ENCODE measurements around the gene MIPEP.

MIPEP gene

DNA sequence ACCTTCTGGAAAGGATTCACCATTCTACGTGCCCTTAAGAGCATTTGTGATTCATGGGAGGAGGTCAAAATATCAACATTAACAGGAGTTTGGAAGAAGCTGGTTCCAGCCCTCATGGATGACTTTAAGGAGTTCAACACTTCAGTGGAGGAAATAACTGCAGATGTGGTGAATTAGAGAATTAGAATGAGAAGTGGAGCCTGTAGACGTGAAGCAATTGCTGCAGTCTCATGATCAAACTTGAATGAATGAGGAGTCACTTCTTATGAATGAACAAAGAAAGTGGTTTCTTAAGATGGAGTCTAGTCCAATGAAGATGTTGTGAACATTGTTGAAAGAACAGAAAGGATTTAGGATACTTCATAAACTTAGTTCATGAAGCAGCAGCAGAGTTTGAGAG, 189.9 kb downstream of the MIPEP start:
- Mint-ChIP-seq H3K36me3 (ENCODE audit: low read depth) (peaks cover under 1% of the 10 kb centered on the region), H3K27ac (no peak overlapping the region), H3K4me1 (peaks cover 44% of the 10 kb centered on the region), H3K9me3 (peaks cover under 1% of the 10 kb centered on the region), H3K4me3 (no peak overlapping the region), H3K27me3 (ENCODE audit: low read depth, poor library complexity) (no peaks in the 10 kb centered on the region)
- TF ChIP-seq, protein P1, sequence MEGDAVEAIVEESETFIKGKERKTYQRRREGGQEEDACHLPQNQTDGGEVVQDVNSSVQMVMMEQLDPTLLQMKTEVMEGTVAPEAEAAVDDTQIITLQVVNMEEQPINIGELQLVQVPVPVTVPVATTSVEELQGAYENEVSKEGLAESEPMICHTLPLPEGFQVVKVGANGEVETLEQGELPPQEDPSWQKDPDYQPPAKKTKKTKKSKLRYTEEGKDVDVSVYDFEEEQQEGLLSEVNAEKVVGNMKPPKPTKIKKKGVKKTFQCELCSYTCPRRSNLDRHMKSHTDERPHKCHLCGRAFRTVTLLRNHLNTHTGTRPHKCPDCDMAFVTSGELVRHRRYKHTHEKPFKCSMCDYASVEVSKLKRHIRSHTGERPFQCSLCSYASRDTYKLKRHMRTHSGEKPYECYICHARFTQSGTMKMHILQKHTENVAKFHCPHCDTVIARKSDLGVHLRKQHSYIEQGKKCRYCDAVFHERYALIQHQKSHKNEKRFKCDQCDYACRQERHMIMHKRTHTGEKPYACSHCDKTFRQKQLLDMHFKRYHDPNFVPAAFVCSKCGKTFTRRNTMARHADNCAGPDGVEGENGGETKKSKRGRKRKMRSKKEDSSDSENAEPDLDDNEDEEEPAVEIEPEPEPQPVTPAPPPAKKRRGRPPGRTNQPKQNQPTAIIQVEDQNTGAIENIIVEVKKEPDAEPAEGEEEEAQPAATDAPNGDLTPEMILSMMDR (IDR thresholded peaks at IDR 0.05) = no peak
- no peak for DNase-seq

DNA sequence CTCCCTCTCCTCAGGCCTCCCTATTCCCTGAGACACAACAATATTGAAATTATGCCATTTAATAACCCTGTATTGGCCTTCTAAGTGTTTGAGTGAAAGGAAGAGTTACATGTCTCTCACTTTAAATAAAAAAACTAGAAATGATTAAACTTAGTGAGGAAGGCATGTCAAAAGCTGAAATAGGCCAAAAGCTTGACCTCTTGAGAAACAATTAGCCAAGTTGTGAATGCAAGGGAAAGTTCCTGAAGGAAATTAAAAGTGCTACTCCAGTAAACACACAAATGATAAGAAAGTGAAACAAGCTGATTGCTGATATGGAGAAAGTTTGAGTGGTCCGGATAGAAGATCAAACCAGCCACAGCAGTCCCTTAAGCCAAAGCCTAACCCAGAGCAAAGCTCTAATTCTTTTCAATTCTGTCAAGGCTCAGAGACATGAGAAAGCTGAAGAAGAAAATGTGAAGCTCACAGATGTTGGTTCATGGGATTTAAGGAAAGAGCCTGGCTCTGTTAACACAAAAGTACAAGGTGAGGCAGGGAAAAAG, 191.4 kb downstream of the MIPEP start:
- H3K27ac Mint-ChIP-seq = no peak overlapping the region

DNA sequence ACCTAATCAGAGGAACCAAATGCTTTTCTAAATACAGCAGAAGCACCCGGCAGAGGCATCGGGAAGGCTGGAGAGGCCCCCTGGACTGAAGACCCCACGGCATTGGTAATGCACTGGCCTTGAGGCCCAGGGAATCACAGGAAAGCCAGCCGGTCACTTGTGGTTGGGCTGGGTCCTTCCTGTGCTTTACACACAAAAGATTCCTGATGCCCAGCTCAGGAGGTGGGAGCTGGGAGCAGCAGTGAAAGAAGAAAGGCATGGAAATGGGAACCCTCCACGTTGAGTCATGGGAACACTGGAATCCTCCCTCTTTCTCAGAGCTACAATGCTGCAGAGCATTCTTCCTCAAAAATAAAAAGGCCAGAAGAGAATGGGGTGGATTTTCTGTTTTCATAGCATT, 192.6 kb downstream of the MIPEP start:
- TF ChIP-seq, protein P1 (IDR thresholded peaks at IDR 0.05) = no peak
- DNase-seq = no peak
- Mint-ChIP-seq H3K27ac (no peak overlapping the region), H3K27me3 (ENCODE audit: low read depth, poor library complexity) (no peaks in the 10 kb centered on the region), H3K4me3 (no peak overlapping the region), H3K4me1 (peaks cover 32% of the 10 kb centered on the region), H3K36me3 (ENCODE audit: low read depth) (peaks cover 5% of the 10 kb centered on the region), H3K9me3 (peaks cover 5% of the 10 kb centered on the region)

More for the DNA sequence above, 191.4 kb downstream of the MIPEP start:
- TF ChIP-seq, protein P1 (IDR thresholded peaks at IDR 0.05) = no peak
- H3K9me3 Mint-ChIP-seq = peaks cover 5% of the 10 kb centered on the region
- DNase-seq = no peak
- peaks cover 35% of the 10 kb centered on the region for H3K4me1 Mint-ChIP-seq
- H3K4me3 Mint-ChIP-seq = no peak overlapping the region
- no peaks in the 10 kb centered on the region for H3K27me3 Mint-ChIP-seq (ENCODE audit: low read depth, poor library complexity)
- peaks cover 5% of the 10 kb centered on the region for H3K36me3 Mint-ChIP-seq (ENCODE audit: low read depth)

DNA sequence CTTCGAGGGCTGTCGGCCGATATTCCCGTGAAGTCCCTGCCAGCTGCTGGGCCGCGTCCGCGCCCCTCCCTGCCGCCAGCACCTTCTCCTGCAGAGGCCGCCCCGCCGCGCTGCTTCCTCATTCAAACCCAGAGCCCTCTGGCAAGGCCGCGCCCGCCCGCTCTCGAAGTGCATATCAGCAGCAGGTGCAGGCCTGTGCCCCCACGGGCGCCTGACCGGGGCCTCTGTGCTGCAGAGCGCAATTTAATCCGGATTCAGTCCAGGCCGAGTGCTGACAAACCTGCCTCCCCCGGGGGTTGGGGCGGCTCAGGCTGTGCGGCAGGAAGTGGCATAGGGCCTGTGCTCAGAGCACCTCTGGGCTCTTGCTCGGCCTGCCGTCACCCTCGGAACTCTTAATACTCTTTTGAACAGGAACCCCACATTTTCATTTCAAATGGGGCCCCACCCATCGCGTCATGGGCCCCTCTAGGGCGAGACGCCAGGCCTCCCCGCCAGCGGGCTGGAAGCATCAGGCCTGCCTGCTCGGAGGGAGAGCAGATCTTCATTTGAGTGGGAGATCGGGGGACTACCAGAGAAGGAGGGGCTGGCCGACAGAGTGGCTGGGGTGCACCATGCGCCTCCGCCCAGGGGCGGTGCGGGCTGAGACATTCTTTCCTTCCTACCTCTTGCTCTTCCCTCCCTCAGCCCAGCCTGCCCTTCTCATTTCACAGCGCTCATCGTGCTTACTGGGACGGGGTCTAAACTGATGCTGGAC, 193.3 kb downstream of the MIPEP start:
- peak overlapping the region; percentile 45 for H3K27ac Mint-ChIP-seq
- H3K9me3 Mint-ChIP-seq = peaks cover 5% of the 10 kb centered on the region
- peaks cover 25% of the 10 kb centered on the region for H3K4me1 Mint-ChIP-seq
- no peak overlapping the region for H3K4me3 Mint-ChIP-seq
- DNase-seq = no peak
- peaks cover 5% of the 10 kb centered on the region for H3K36me3 Mint-ChIP-seq (ENCODE audit: low read depth)
- TF ChIP-seq, protein P1 (IDR thresholded peaks at IDR 0.05) = no peak
- H3K27me3 Mint-ChIP-seq (ENCODE audit: low read depth, poor library complexity) = no peaks in the 10 kb centered on the region

DNA sequence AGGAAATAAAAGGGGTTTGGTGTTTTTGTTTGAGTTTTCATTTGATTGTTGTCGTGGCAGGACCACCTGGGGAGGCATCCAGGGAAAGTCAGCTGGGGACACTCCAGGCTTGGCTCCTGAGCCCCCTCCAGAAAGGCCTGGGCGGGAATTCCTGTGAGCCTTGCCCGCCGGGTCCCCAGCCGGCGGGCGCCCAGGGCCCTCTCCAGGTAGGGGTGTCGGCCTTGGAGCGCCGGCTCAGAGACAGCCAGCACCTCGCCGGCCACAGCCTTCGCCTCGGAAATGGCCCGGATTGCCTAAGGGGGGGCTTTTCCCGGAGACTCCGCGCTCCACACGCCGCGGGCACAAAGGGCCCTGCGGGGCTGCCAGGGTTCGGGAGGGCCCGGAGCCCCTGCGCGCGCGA, 194.0 kb downstream of the MIPEP start:
- TF ChIP-seq, protein P1 (IDR thresholded peaks at IDR 0.05) = no peak
- Mint-ChIP-seq H3K4me3 (no peak overlapping the region), H3K9me3 (peaks cover 5% of the 10 kb centered on the region), H3K27ac (no peak overlapping the region), H3K36me3 (ENCODE audit: low read depth) (peaks cover 5% of the 10 kb centered on the region), H3K27me3 (ENCODE audit: low read depth, poor library complexity) (no peaks in the 10 kb centered on the region), H3K4me1 (peaks cover 19% of the 10 kb centered on the region)
- no peak for DNase-seq

DNA sequence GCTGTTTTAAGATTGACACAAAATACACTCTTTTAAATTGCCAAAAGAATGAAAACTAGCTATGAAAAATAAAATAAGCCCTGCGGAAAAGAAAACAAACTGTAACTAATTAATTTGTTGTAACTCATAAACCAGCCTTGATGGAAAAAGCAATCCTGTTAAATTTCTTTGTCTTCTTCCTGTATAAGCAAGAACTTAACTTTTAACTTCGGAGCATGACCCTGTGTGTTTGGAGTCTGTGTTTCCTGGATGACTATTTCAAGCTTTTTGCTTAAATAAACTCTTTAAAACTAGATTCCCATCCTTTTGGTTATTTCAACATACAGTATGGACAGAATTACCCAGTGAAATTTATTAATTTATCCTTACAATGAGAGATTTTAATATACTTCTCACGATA, 196.4 kb downstream of the MIPEP start:
- TF ChIP-seq, protein P1 (IDR thresholded peaks at IDR 0.05) = no peak
- H3K4me3 Mint-ChIP-seq = no peak overlapping the region
- H3K36me3 Mint-ChIP-seq (ENCODE audit: low read depth) = peaks cover 5% of the 10 kb centered on the region
- no peaks in the 10 kb centered on the region for H3K27me3 Mint-ChIP-seq (ENCODE audit: low read depth, poor library complexity)
- peaks cover 25% of the 10 kb centered on the region for H3K4me1 Mint-ChIP-seq
- H3K27ac Mint-ChIP-seq = peak overlapping the region; percentile 19
- H3K9me3 Mint-ChIP-seq = peaks cover 5% of the 10 kb centered on the region
- DNase-seq = no peak

Data from nephron progenitor cell (in vitro differentiated cells).